HG03460 (cell line): Measurements from ENCODE around the gene HOXA6.

Source experiments
- ATAC-seq: cut with Tn5 transposase; IDR thresholded peaks from one replicate; pipeline ENCODE4 v1.9.1; 2021; ENCODE audit not compliant: unreplicated experiment

HOXA6 gene

DNA sequence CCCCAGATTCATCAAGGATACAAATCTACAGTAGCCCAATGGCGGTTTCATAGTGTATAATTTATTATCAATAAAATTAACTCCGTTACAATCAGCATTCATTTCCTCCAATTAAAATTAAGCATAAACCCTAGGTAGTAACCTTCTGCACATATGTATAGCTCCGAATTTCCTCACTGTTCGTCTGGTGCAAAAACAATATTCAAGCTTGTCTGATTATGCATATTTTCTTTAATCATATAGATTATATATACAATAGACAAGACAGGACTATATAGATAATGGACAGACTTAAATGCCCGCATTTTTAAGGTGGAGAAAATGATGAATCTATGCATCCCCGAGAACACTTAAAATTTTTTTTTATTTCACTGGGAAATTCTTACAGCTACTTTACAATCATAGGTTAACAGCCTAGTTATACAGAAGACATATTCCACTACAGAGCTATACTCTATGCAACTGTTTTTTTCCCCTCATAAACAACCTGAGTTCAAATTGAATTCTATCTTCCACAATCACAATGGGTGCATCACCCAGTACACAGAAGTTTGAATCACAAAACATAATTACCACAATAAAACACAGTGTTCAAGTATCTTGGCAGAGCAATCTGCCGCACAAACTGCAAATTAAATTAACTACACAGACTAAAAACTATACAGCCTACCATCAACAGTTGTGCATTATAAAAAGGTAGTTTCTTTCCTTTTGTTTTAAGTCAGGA lies 15.2 kb upstream of the HOXA6 start:
- ATAC-seq: no peak

DNA sequence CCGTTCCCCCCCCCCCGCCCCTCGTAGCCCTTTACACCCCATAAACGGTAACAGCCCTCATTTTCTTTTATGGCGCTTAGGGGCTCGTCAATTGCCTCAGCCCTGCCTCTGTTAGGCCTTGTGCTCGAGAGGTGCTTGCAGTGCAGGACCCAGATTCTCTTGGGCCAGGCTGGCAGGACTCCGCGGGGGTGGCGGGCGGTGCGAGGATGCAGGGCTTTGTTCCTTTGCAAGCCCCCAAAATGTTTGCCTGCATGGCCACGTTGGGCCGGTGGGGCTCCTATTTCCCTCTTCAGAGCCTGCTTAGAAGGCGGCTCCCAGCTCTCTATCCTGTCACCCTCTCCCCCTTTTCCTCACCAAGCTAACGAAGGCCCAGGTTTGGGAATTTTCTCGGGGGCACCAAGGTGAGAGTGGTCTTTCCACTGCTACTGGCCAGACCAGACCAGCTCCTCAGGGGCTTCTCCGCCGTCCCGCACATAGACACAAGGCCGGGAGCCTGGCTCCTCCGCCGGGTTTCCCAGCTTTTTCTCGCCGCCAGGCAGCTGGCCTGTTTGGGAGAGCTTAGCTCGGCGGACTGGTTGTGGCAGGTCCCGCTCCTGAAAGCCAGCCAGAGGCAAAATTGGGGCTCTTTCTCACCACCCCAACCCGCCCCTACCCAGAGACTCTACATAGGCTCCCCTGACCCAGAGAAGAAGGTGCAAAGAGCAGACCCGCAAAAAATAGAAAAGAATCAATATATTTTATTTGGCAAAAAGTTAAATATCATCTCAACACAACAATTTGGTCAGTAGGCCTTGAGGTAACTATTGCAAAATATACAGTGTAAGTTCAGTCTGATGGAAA lies 14.4 kb upstream of the HOXA6 start:
- no peak for ATAC-seq

DNA sequence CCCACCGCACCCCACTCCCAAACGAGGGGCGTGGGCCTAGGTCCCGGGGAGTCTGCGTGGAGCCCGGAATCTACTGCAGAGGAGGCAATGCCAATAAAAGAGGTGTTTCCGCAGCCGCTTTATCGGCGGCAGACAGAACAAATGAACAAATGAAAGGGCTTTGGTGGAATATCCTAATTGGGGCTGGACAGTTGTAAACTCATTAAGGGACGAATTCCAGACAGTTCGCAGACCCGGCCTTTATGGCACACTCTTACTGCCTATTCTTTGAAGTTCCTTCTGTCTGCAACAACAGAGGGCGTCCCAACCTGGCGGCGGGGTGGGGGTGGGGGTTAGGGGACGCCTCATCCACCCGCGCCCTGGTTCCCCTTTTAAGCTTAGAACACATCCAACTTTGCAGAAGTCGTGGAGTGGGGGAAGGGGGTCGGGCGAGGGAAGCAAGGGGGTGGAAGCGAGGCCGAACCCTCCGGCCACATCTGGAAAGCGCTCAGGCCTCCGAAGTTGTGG lies 13.7 kb upstream of the HOXA6 start:
- no peak for ATAC-seq

DNA sequence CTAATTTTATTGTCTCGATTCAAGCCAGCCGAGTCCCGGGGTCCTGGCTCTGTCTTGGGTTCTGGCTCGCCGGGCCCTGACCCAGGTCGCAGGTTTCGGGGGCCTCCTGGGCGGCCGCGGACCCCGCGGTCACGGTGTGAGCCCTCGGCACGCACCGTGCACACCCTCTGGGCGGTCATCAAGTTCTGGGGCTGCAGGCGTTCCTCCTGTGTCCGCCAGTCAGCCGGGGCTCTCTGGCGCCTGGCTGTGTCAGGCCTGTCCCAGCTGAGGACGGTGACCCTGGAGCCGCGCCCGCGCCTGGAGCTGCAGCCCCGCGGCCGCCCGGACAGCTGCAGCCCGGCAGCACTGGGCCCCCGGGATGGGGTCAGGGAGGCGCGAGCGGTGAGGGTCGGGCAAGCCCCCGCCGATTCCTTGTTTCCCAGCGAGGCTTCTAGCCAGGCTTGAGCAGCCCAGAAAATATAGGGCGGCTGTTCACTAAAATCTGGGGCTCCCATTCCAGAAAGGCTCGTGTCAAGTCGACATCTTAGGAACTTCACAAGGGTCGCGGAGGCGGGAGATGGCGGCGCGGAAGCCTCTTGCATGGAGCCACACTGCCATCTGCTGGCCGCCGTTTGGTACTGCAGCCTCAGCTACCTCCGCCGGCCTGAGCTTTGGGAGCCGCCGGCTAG lies 13.1 kb upstream of the HOXA6 start:
- no peak for ATAC-seq

DNA sequence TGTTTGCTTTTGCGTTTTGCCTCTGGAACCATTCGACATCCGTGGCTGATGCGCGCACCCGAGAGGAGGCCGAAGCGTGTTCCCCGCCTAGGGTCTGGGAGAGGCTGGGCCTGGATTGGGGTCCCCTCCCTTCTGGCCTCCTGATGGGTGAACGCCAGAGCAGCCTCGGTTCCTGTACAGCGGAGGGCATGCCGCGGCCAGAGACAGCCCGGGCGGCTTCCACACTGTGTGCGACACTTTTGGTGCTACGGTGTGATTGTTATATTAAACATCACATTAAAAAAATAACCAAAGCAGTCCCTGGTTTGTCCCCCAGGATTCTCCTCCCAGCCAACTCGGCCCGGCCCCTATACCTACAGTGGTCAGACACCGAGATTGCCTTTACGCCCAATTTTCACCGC lies 12.6 kb upstream of the HOXA6 start:
- no peak for ATAC-seq

DNA sequence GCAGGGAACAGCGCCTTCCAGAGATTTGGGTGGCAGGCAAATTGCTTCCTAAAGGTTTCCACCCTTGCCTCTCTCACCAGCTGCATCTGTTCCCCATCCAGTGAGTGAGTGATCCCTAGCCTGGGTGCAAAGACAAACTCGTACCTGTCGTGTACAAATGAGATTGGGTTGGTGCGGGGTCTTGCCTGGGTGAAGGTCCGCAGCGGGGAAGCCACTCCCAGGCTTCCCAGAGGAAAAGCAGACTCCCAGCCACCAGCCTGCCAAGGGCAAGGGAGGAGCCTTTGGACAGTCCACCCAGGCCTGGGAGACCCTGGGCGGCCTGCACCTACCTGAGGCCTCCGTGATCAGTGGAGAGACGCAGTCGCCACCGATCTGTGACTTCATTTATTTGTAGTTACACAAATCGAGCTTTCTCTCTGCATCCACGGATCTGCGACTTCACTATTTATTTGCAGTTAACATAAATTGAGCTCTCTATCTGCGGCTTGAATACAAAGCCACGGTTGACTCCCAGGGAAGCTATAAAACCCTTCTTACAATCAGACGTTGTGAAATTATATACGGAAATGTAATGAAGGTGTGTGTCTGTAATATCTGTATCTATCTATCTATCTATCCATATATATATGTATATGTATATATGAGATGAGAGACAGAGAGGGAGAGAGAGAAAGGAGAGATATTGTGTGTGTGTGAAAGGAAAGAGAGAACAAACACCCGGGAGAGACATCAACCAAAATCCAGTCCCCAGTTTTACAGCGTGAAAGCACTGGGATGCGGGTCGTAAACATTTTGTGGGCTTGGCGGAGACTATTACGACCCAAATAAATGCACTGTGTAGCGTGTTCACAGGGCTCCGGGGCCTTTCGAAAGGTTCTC lies 11.9 kb upstream of the HOXA6 start:
- no peak for ATAC-seq

DNA sequence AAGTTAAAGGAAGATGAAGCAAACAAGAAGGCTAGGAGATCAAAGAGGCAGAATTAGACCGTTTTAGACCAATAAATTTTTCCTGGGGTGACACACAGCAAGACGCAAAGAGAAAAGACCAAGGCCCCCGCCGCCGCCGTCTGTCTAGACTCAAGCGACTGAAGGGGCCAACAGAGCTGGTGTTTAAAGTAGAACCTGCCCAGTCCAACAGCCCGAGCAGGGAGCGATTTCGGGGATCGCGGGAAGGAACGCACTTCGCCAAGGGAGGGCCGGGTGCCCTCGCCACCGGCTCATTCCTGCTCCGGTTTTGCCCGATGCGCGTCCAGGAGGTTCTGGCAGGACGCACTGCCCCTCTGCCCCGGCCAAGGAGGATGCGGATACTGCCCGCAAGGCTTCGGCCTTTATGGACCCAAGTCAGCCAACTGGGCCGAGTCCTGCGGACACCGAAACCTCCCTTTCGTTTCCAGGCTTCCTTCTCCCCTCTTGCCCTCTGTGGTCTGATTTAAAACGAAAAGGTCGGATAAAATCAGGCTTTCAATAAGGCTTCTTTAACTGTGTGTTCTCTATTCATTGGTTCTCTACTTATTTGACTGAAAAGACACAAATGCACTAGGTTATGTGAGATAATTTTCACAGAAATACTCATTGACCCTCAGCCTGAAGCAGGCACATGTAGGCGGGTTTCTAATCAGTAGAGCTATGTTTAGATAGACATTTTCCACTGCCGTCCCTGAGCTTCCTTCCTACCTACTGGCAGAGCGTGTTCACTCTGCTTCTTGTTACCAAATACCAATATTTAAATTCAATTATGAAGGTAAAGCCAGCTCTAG lies 11.1 kb upstream of the HOXA6 start:
- ATAC-seq: no peak

DNA sequence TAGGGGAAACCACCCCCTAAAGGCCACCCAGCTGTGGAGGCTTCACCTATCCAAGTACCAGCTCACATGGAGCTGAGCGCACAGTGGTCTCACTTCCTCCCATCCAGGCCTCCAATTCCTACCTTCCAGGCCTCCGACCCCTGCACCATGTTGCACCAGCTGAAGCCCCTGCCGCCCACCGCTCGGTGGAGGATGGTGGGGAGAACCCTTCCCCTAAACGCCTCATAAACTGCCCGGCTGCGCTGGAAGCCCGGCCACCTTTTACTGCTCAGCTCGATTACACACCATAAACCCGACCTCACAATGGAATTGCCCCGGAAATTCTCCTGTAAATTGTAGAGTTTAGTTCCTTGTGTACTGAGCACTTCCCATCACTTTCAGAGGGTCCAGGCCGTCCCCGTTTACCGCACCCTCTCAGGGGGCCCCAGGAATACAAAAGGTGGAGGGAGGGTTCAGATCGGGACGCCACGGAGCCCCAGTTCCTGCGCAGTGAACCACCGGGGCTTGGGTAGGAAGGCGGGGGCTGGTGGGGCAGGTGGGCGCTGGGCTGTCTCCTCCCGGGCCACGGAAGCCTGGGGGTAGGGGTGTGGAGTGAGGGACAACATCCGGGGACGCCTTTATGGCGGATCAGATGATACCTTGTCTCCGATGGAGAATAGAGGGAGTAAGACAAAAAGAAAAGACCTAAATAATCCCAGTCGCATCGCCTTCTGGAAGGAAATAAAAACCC lies 10.3 kb upstream of the HOXA6 start:
- ATAC-seq: no peak

DNA sequence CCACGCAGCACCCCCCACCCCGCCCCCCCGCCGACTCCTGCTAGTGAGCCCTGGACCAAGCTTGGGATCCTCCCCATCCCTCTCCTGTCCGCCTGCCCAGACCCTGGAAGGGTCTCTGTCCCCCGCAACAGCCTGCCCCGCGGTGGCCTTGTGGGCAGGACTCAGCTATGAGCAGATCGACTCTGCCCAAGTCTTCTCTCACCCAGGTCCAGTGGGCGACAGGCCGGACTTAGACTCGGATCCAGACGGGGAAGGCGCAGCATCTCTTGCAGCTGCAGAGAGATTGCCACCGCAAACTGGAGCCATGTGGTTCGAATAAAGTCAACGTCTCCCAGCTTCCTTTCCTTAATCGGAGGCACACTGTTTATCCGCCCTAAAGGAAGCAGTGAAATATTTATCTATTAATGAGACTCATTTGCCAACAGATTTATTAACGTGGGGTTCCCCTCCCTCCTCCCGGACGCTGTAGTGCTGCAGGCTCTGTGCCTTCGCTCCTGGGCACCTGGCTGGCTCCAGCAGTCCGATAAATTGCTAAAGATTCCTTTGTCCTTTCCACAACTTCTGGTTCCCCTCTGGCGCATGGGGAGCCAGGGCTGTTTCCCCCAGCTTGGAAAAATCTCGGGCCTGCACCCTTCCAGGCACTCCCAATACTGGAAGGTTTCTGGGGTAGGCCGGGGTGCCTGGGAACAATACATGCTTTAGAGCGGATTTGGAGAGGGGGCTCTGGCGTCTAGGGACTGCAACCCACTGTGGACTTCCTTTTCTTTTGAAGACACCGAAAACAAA lies 9.5 kb upstream of the HOXA6 start:
- no peak for ATAC-seq

DNA sequence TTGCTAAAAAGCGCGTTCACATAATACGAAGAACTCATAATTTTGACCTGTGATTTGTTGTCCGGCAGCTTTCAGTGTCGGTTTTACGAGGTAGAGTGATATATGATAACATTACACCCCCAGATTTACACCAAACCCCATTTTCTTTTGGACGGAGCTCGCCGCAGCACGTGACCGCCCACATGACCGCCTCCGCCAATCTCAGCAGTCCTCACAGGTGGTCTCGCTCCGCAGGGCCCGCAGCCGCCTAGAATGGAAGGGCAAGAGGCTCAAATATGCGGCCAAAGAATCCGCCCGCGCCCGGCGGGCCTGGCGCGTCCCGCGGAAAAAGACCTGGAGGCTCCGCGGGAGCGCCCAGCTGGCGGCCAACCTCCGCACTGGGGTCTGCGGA lies 8.9 kb upstream of the HOXA6 start, which contains the start of gene HOXA7:
Gene HOXA7 (minus strand): TSS at position 168 of the 391 bp plus-strand sequence. CDS start 130 bp downstream, at position 38.
- no peak for ATAC-seq

DNA sequence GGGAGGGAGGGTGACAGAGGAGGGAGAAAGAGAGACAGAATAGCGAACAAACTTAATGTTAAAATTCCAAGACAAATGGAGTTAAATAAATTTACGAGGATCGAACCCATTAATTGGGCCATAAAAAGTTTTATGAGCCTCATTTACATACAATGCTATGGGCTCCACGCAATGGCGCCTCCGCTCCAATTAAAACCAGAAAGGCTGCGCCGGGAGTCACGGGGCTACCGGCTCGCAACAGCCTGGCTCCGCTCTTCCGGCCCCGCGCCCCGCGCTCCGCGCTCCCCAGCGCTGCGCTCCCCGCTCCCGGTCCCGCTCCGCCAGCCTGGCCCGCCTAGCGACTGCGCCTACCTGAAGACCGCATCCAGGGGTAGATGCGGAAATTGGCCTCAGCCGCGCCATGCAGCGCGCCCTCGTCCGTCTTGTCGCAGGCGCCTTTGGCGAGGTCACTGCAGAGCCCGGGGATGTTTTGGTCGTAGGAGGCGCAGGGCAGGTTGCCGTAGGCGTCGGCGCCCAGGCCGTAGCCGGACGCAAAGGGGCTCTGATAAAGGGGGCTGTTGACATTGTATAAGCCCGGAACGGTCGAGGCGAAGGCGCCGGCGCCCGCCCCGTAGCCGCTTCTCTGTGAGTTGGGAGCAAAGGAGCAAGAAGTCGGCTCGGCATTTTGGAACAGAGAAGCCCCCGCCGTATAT lies 8.4 kb upstream of the HOXA6 start:
- no peak for ATAC-seq

DNA sequence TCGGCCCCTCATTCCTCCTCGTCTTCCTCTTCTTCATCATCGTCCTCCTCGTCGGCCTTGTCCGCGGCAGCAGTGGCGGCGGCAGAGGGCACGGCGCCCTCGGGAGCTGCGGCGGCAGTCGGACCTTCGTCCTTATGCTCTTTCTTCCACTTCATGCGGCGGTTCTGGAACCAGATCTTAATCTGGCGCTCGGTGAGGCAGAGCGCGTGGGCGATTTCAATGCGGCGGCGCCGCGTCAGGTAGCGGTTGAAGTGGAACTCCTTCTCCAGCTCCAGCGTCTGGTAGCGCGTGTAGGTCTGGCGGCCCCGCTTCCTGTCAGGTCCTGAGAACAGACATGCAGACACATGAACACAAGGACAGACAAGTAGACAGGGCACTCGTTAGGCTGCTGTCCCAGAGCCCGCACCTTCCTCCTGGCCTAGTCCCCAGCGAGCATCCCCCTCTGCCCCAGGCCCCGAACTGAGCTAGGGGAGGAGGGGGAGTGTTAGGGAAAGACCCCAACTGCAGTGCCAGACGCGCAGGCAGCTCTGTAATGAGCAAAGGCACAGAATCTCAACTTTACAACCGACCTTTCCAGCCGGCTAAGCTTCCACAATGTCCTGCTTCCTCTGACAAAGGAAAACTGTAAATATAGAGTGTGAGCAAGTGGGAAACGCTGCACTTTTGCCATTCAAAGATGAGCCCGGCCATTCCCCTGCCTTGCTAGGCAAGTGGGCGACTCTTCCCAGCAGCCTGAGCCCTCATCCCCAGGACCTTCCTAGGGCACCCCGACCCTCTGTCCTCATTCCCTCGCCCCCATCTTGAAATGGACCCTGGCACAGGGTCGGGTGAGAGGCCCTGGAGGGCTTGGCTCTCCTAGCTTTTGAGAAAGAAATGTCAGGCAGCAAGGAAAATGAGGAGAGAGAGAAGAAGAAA lies 7.6 kb upstream of the HOXA6 start:
- ATAC-seq: no peak

DNA sequence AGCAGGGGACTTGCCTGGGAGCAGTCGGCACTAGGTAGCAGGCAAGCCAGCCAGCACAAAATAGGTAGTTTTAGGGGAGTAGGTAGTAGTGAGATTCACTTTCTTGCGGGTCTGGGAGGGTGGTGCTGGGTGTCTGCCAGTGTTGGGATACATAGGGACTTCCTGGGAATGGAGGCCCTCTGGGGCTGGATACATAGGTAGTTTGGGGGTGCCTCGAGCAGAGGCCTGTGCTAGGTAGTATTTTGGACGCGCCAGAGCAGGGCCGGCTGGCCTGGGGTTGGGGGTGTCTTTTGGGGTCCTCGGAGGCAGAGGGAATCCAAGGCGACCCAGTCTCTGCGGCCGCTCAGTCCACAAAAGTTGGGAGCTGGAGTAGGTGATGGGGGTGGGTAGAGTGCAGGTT lies 6.8 kb upstream of the HOXA6 start:
- no peak for ATAC-seq

DNA sequence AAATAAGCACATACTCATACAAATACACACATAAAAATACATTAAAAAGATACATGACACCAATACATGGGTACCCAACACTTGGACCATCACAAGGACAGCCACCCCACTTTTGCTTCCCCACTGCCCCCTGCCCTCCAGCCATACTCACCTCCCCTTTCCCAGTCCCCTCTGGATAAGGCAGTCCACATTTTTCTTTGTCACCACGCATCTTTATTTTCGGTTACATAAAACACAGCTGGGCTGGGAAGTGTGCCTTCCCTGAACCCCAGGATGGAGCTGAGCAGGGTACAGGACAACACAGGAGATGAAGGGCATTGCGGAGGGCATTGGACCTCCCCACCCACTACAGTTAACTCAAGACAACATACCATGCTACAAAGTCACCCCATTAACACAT lies 6.0 kb upstream of the HOXA6 start:
- no peak for ATAC-seq

DNA sequence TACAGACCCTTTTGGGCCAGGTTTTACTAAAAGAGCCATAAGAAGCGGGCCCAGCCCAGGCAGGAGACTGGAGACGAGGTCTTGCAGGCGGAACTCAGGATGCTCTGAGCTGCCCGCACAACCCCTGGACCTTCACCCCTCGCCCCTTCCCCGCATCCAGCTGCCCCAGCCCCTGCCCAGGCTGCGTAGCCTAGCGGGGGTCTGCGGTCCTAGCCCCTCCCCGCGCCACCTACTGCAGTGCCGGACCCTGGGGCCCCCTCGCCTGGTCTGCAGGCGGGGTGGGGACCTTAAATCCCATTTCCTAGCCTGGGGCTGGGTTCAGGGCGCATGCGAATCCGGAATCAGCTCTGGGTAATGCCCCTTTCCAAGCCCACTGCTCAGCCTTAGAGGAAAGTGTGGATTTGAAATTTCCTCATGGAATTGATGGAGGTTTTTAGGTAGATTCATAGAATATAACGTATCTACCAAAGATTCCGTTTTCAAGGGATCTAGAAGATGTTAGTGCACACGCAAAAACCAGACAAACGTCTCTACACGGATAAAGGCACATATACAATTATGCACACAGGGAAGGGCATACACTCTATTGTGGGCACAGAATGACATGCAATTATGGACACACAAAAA lies 5.4 kb upstream of the HOXA6 start:
- no peak for ATAC-seq
